ENCODE results near the gene DYNLL2. TPM values are rescaled to one million over a fixed set of nuclear protein-coding genes. Genes with fewer than 3 reads are reported as not detected.

DYNLL2 gene
- total and polyA plus RNA-seq, 9 of the 15 experiments (the other 6 are each of a cell fraction or from before 2014, with no cell fraction given) = 1.8 to 24.5 (median 13.0) TPM

GRCh38 chr17:58041161-58041560 is 42.1 kb upstream of the DYNLL2 start:
- in situ Hi-C loops (cut with MboI) = no loop called here
- intact Hi-C loops (cut with micrococcal nuclease) = no loop called here
- CTCF ChIA-PET (ENCODE audit: low intra/inter-chr PET ratio) = no interaction called here

More at GRCh38 chr17:58041161-58041560, 42.1 kb upstream of the DYNLL2 start:
- H4K20me1 ChIP-seq (replicated peaks; ENCODE audit: control insufficient read depth, insufficient read depth, low read length) = no peaks in the 10 kb centered on the region
- POLR2A ChIA-PET = interaction anchor here (0.7 to 2.4 kb wide), 3 partner anchors 9 to 1623 kb away, joined by 3 to 6 read pairs (median 3); no protein-coding TSS in a partner anchor
- no peaks in the 10 kb centered on the region for H3K9me1 ChIP-seq (ENCODE audit: control insufficient read depth, insufficient read depth, low read length)
- FAIRE-seq (no peak), DNase-seq (ENCODE audit: extremely low read depth in 1 of 4, low spot score in 3 of 4) (no peak), ATAC-seq (no peak)
- H3K4me3 ChIP-seq = no peak overlapping the region
- H3K36me3 ChIP-seq (ENCODE audit: control insufficient read depth, insufficient read depth, low read length) = no peaks in the 10 kb centered on the region
- BruUV-seq (replicated peaks) = no TSS peak
- no peak overlapping the region; the same call in 2 of the 3 replicates for H3K27ac ChIP-seq (ENCODE audit: extremely low read depth, low read depth, low read length)
- peaks cover 31 to 32% of the 10 kb centered on the region in 2 experiments for H3K27me3 ChIP-seq (ENCODE audit: control insufficient read depth in 2 of 2, insufficient read depth in 2 of 2, low read length in 2 of 2)
- WGBS (ENCODE audit: insufficient coverage, low coverage, missing lambda C conversion rate) = 3% methylated on average over 4 of the region's 5 CpGs
- H3K4me1 ChIP-seq (replicated peaks in 1 of 2; ENCODE audit: control insufficient read depth in 2 of 2, insufficient read depth in 2 of 2, low read length in 2 of 2) = no peaks in the 10 kb centered on the region
- H3K9ac ChIP-seq (ENCODE audit: insufficient read depth in 1 of 2, low read depth in 2 of 2, low read length in 2 of 2) = no peak overlapping the region
- TF ChIP-seq XRCC5 (IDR thresholded peaks at IDR 0.05; ENCODE audit: low read depth, low read length) = no peak
- TF ChIP-seq, protein P1, sequence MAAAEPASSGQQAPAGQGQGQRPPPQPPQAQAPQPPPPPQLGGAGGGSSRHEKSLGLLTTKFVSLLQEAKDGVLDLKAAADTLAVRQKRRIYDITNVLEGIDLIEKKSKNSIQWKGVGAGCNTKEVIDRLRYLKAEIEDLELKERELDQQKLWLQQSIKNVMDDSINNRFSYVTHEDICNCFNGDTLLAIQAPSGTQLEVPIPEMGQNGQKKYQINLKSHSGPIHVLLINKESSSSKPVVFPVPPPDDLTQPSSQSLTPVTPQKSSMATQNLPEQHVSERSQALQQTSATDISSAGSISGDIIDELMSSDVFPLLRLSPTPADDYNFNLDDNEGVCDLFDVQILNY (CRISPR knock-in tag; IDR thresholded peaks at IDR 0.05) = no peak
- TF ChIP-seq, protein P2, sequence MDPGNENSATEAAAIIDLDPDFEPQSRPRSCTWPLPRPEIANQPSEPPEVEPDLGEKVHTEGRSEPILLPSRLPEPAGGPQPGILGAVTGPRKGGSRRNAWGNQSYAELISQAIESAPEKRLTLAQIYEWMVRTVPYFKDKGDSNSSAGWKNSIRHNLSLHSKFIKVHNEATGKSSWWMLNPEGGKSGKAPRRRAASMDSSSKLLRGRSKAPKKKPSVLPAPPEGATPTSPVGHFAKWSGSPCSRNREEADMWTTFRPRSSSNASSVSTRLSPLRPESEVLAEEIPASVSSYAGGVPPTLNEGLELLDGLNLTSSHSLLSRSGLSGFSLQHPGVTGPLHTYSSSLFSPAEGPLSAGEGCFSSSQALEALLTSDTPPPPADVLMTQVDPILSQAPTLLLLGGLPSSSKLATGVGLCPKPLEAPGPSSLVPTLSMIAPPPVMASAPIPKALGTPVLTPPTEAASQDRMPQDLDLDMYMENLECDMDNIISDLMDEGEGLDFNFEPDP (CRISPR knock-in tag; IDR thresholded peaks at IDR 0.05) = no peak
- no peak for TF ChIP-seq NEUROD1 (IDR thresholded peaks at IDR 0.05; ENCODE audit: borderline replicate concordance, low read depth, low read length, partially characterized antibody)
- no peak for TF ChIP-seq CREM (IDR thresholded peaks at IDR 0.05; ENCODE audit: low read depth)
- no peak for TF ChIP-seq ZNF766 (CRISPR knock-in tag; conservative IDR thresholded peaks at IDR 0.05)
- no peaks in the 10 kb centered on the region for H3K79me2 ChIP-seq (ENCODE audit: control insufficient read depth, insufficient read depth, low read length)
- H2AFZ ChIP-seq (ENCODE audit: low read depth, low read length) = no peak overlapping the region
- no peak overlapping the region for H3K4me2 ChIP-seq (ENCODE audit: insufficient read depth, low read length)
- no peaks in the 10 kb centered on the region for H3K9me3 ChIP-seq (replicated peaks; ENCODE audit: control insufficient read depth, insufficient read depth, low read depth, low read length)
